HCEC 1CT (cell line): ENCODE results near the gene ARHGAP44.

Experiments used
- DNase-seq: peaks from one replicate; pipeline ENCODE4 v3.0.0-alpha.2; 2017

ARHGAP44 gene

GRCh38 chr17:13027246-13027645 is 237.9 kb downstream of the ARHGAP44 start:
- peak; percentile 8 for DNase-seq

GRCh38 chr17:13029340-13029739 is 240.0 kb downstream of the ARHGAP44 start:
- DNase-seq = no peak

- no peak for DNase-seq
These were observed 240.8 kb downstream of the ARHGAP44 start for GRCh38 chr17:13030056-13030455.

- DNase-seq = peak; percentile 43
These were observed 241.4 kb downstream of the ARHGAP44 start for GRCh38 chr17:13030459-13031300.

GRCh38 chr17:13031718-13032350 is 242.5 kb downstream of the ARHGAP44 start:
- peak; percentile 45 for DNase-seq

GRCh38 chr17:13035420-13035819 is 246.1 kb downstream of the ARHGAP44 start:
- no peak for DNase-seq

- DNase-seq = no peak
These were observed 247.5 kb downstream of the ARHGAP44 start for GRCh38 chr17:13036751-13037150.

GRCh38 chr17:13038931-13039665 is 249.8 kb downstream of the ARHGAP44 start:
- DNase-seq = no peak
